GM21360 (cell line): ENCODE data around the gene RASA2.

ENCODE experiments used
- ATAC-seq: cut with Tn5 transposase; IDR thresholded peaks from one replicate; pipeline ENCODE4 v1.9.1; 2021; ENCODE audit warnings: mild to moderate bottlenecking, moderate library complexity; ENCODE audit not compliant: unreplicated experiment

Gene RASA2

GRCh38 chr3:141663993-141664392 is 177.2 kb downstream of the RASA2 start:
- ATAC-seq: no peak
